GM18868 (cell line): ENCODE results near the gene PTPRQ.

ENCODE experiments used
- ATAC-seq: cut with Tn5 transposase; IDR thresholded peaks from one replicate; pipeline ENCODE4 v1.9.1; 2021; ENCODE audit warnings: mild to moderate bottlenecking, moderate library complexity; ENCODE audit not compliant: unreplicated experiment

Gene PTPRQ

DNA sequence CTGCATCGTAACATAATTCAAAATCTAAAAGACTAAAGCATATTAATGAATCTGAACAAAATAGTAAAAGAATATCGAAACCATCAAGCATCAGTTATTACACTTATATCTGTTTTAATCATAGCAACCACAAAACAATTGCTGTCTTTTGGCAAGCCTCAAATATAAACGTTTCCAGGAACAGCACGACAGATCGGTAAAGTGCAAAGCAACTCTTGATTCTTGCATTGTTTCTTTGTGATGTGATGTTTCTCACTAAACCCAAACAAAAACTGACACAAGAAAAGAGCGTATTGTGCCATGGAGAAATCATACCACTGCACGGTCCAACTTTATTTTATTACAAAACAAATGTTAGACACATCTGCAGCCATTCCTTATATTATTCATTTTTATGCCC is 254.2 kb downstream of the PTPRQ start:
- ATAC-seq, result no peak

GRCh38 chr12:80698847-80699542 is 255.0 kb downstream of the PTPRQ start:
- ATAC-seq, result no peak

DNA sequence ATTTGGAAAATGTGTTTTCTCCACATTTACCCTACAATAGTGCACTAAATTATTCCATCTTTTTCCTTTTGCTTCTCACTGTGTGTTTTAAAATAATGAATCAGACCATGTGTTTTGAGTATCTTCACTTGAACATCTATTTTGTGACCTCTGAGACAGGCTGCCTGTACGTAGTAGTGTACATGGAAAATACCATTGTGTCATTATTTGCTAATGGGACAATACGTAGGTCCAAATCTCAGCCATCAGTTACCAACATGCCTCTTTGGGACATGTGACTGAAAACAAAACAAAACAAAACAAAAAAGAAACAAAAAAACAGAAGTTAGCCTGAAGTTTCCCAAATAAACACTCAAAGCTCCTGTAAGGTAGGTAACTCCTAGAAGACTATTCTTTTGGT is 256.3 kb downstream of the PTPRQ start:
- ATAC-seq, result peak; percentile 21

- no peak for ATAC-seq
Observed at GRCh38 chr12:80701388-80701787, 257.4 kb downstream of the PTPRQ start.

GRCh38 chr12:80702889-80703805 is 259.1 kb downstream of the PTPRQ start:
- peak; percentile 91 for ATAC-seq

DNA sequence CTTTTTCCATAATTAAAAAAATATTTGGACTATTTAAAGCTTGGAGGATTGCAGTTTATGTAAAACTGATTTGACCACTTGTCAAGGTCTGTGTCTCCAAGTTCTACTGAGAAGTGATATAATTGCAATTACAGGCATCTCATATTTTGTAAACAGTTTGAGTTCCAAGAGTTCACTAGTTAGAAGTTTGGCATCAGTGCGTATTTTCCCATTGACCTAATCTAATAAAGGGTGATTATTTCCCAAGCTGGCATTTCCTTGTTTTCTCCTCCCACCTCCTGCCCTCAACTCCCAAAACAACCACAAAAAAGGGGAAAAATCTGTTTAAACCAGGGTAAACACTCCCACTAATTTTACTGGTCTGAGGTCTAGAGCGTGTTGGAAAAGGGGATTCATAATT is 260.4 kb downstream of the PTPRQ start:
- ATAC-seq, result no peak

- no peak for ATAC-seq
Observed at GRCh38 chr12:80707126-80707829, 263.2 kb downstream of the PTPRQ start, which contains the start of gene MYF6. TSS of gene MYF6 (plus strand) at chr12:80707634. CDS start at chr12:80707720, 86 bp downstream.

DNA sequence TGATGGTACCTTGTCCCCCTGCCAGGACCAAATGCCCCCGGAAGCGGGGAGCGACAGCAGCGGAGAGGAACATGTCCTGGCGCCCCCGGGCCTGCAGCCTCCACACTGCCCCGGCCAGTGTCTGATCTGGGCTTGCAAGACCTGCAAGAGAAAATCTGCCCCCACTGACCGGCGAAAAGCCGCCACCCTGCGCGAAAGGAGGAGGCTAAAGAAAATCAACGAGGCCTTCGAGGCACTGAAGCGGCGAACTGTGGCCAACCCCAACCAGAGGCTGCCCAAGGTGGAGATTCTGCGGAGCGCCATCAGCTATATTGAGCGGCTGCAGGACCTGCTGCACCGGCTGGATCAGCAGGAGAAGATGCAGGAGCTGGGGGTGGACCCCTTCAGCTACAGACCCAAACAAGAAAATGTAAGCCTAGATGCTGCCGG is 263.8 kb downstream of the PTPRQ start:
- no peak for ATAC-seq

DNA sequence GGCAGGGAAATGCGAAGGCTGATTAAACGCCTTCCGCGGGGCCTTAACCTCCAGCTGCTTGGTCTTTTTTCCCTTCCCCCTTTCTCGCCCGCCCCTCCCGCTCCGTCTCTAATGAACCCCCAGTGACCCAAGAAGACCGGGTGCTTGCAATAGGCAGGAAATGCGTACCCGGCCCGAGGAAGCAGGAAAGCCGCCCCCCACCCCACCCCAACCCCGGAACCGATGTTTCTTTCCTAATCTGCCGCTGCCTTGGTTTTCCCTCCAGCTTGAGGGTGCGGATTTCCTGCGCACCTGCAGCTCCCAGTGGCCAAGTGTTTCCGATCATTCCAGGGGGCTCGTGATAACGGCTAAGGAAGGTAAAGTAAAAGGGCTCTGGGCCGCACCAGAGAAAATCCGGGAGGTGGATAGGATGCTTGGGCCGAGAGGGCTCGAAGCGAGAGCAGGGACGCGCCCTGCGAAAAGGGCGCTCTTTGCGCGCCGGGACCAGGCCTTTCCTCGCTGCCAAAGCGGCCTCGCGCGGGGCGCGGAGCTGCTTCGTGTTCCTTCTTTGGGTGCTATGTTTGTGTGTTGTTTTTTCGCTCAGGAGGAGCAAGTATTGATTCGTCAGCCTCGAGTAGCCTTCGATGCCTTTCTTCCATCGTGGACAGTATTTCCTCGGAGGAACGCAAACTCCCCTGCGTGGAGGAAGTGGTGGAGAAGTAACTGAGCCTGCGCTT is 264.4 kb downstream of the PTPRQ start:
- ATAC-seq, result no peak

- ATAC-seq, result no peak
Observed at GRCh38 chr12:80708975-80709328, 264.9 kb downstream of the PTPRQ start.

GRCh38 chr12:80709811-80710726 is 266.0 kb downstream of the PTPRQ start:
- peak; percentile 80 for ATAC-seq

GRCh38 chr12:80710727-80711449 is 266.9 kb downstream of the PTPRQ start:
- ATAC-seq, result peak; percentile 38

DNA sequence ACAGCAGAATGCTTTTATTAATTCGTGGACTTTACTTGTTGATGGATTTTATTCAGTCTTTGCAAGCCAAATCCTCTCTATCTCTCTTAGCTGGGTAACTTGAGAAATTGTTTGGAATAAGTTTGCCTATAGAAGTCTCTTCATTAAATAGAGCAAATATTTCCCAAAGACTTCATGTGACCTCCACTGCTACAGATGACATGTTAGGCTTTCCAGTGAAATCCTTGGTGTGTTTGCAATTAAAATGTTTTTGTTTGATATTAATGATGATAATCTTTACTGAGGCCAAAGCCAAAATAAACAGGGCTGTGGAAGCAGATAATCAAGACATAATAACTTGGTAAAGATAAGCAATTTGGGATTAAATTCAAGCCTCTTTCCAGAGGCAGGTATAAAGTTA is 267.8 kb downstream of the PTPRQ start:
- ATAC-seq, result no peak

GRCh38 chr12:80712866-80713265 is 268.8 kb downstream of the PTPRQ start:
- no peak for ATAC-seq

DNA sequence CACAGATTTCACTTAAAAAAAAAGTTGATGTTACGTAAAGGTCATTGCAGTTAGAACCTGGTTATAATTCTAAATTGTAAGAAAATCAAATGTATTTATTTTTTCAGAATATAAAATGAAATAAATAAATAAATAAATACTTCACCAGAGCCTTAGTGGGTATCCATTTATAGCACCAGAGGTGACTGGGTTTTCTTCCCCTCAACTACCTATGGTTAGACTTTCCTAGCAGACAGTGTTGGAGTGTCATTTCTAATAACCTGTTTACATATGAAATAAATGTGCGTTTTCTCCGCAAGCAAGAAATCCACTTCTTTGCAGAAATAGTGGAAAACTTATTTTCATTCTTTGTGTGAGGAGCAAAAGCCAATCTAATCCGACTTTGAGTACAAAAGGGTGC is 269.4 kb downstream of the PTPRQ start:
- no peak for ATAC-seq

DNA sequence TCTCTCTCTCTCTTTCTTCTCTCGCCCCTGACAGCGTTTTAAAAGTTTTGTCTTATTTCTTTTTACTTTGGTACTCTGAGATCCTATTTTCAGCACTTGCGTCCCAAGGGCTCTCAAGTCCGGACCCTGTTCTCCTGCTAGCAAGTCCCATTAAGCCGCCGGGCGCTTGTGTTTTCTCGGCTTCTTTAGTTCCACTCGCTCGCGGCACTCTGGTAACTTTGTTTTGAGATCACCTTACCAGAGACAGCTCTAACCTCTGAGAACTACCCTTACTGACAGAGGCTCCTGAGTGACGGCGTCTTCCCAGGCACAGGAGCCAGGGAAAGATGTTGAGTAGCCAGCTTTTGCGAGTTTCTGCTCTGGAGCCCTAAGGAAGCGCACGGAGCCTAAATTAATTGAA is 270.0 kb downstream of the PTPRQ start:
- no peak for ATAC-seq

DNA sequence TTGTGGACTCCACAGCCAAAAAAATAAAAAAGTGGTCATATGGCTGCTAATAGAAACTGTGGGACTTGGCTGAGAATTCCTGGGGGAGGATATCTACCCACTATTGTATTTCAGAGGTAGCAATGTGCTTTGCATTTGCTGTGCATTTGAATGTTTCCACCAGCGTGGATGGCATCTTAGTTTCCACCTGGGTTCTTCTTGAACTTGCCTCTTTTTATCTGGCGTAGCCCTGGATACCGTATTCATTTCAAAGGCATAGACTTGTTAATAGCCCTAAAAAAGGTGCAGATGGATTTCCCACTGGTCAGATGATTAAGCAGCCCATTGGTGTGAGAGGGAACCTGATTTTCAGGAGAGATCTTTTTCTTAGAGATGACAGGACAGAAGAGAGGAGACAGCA is 270.8 kb downstream of the PTPRQ start:
- no peak for ATAC-seq

- no peak for ATAC-seq
Observed at GRCh38 chr12:80715713-80716249, 271.7 kb downstream of the PTPRQ start.
